Anterior cingulate cortex (tissue), 58 donors: ENCODE data around the gene PDE3A.

Experiments
- DNase-seq, 58 donors: peaks; one replicate each; lab custom pipeline; 2025; lab: John Stamatoyannopoulos, UW

The PDE3A gene

GRCh38 chr12:20646239-20646827 is 278.0 kb downstream of the PDE3A start:
- peak in 2 of 58 donors; percentile 6 to 7 for DNase-seq

DNA sequence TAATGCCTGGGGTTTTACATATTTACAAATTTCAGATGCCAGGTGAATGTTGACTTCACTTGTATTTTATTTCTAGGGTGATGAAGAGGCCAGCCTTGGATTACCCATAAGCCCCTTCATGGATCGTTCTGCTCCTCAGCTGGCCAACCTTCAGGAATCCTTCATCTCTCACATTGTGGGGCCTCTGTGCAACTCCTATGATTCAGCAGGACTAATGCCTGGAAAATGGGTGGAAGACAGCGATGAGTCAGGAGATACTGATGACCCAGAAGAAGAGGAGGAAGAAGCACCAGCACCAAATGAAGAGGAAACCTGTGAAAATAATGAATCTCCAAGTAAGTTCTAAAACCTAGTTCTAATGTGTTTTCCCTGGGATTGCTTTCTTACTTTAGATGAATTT is 285.5 kb downstream of the PDE3A start:
- DNase-seq, result no peak

DNA sequence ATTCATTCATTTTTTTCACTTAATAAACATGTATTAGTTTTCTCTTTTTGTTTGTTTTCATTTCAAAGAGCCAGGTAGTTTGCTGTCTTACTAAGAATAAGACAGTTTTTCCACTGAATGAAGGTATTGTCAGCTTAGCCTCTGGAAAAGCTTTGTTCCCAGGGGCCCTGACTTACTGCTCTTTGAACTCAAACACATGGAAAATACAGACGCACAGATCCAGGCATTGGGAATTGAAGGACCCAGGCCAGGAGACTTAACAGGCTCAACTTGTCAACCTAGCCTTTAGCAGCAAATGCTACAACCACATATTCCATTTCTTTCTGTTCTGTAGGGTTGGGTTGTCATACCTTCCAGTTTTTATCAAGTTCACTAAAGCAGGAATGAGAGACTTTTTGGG is 288.3 kb downstream of the PDE3A start:
- no peak for DNase-seq

DNA sequence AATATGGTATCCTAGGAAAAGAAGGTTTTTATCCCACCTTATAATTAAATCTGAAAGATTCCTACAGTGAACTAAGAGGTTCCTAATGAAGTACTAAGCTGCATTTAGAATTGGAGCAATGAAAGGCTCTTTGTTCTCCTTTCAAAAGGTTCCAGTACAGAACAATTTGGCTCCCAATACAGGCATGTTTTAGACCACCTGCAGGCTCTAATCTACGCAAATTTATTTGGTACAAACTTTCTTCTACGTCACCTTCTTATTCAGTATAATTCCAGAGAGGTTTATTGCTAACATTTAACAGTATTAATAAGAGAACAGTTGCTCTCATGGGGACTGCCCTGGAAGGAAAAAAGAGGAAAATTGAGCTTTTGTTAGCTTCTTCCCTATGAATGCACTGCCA is 289.2 kb downstream of the PDE3A start:
- peak in 1 of 58 donors; percentile 6 for DNase-seq

DNA sequence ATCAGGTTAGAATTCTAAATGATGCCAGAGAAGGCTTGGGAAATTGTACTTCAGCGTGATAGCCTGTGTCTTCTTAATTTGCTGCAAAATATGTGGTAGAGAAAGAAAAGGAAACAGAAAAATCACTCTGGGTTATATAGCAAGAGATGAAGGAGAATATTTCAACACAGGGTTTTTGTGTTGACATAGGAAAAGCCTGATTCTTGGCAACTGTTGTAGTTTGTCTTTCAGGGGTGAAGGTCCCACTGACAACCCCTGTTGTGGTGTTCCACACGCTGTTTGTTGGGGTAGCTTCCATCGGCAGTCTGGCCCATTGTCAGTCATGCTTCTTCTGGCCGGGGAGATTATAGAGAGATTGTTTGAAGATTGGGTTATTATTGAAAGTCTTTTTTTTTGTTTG is 313.0 kb downstream of the PDE3A start:
- no peak for DNase-seq

GRCh38 chr12:20695232-20695631 is 326.9 kb downstream of the PDE3A start, which contains the start of gene SLCO1C1:
Gene SLCO1C1 (plus strand): TSS chr12:20695332. CDS start chr12:20699577, 4,245 bp downstream.
- DNase-seq, result peak in 33 of 58 donors; percentile 4 to 72 (median 25)

GRCh38 chr12:20696181-20696905 is 328.0 kb downstream of the PDE3A start:
- DNase-seq, result peak in 25 of 58 donors; percentile 3 to 65 (median 13)

GRCh38 chr12:20701106-20701505 is 332.8 kb downstream of the PDE3A start:
- no peak for DNase-seq

DNA sequence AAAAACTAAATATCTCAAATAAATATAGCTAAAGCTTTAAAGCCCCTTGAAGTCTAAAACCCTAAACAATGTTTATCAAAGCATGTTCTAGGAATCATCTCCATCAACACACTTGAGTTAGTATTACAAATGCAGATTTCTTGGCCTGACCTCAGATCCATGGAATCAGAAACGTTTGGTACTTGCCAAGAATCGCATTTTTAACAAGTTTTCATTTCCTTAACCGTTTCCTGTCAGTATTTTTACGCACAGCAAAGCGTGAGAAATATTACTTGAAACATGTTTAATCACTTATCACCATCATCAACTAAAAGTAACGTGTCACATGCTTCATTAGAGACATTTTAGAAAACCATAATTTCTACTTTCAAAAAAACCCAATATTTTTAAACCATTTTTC is 336.5 kb downstream of the PDE3A start:
- DNase-seq, result no peak

- no peak for DNase-seq
Observed at GRCh38 chr12:20711846-20712245, 343.5 kb downstream of the PDE3A start.

DNA sequence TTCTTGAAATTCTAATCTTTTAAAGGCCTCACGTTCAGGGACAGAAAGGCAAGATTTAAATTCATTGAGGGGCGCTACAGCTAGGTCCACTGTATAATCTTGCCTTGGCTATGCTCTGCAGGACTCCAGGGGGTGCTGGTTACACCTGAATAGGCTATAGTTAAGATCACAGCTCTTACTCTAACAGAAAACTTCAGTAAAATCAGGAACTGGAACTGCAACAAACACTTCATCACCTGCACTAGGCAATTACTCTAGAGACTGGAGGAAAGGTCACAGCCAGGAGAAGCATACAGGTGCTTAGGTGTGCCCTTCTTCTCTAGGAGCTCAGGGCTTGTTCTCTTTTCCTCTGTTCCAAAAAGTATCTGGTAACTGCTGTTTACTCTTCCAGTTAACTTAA is 347.7 kb downstream of the PDE3A start:
- DNase-seq, result no peak

- DNase-seq, result no peak
Observed at GRCh38 chr12:20716985-20717384, 348.6 kb downstream of the PDE3A start.

DNA sequence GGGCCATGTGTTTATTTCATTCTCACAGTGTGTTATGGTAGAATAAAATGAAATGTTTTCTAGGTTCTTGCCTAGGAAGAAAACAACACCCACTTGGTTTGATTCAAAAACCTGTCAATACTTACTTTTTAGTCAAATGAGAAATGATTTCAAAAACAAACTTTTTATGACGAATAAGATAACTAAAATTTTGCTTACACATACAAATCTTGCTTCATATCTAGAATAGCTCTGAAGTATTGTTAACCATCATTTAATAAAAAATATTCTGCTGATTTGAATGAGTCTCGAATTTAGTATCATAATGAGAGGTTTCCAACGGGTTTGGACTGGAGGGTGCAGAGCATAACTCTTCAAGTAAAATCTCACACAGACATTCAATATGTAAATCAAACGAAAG is 350.0 kb downstream of the PDE3A start:
- no peak for DNase-seq

- no peak for DNase-seq
Observed at GRCh38 chr12:20722142-20722541, 353.8 kb downstream of the PDE3A start.

DNA sequence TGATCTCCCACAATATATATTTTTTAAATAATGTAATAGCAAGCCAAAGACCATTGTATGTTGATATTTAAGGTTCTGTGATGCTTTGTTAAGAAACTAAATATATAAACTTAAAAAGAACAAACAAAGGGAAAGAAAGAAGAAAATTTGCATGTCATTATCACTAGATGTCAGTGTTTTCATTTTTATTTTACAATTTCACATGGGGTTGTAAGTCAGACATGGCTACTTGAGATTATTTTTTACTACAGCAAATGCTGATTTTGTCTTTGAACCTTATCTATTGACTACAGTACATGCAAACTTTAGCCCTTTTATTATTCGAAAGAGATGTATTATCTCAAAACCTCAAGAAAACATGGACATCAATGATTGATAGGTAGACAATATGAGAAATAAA is 362.9 kb downstream of the PDE3A start:
- DNase-seq, result no peak
